ENCODE measurements around the gene MCHR1. TPM values are rescaled to one million over a fixed set of nuclear protein-coding genes. Genes with fewer than 3 reads are reported as not detected.

Gene MCHR1
- total and polyA plus RNA-seq, 2 experiments from 2014 or later, result 0.91 to 2.4 TPM

GRCh38 chr22:40723396-40723933, 44.2 kb downstream of the MCHR1 start:
- Mint-ChIP-seq H3K27me3 (ENCODE audit: insufficient read depth, low read depth, poor library complexity) (peaks cover 11% of the 10 kb centered on the region), H3K4me3 (no peak overlapping the region), H3K9me3 (no peaks in the 10 kb centered on the region; the same call in 2 of the 3 replicates), H3K27ac (peak overlapping the region; percentile 3; the same call in 1 of the 2 replicates), H3K4me1 (peaks cover 39% of the 10 kb centered on the region), H3K36me3 (ENCODE audit: low read depth) (no peaks in the 10 kb centered on the region)
- DNase-seq (ENCODE audit: low spot score) (peak; percentile 65), ATAC-seq (no peak; the same call in 2 of the 3 replicates)
- no peaks in the 10 kb centered on the region for H3K27me3 ChIP-seq (ENCODE audit: insufficient read depth)
- no peaks in the 10 kb centered on the region for H4K20me1 ChIP-seq (replicated peaks; ENCODE audit: insufficient read depth)
- no peak overlapping the region for H3K27ac ChIP-seq (ENCODE audit: low read depth)
- peaks cover 8% of the 10 kb centered on the region for H3F3A ChIP-seq (replicated peaks; ENCODE audit: low read depth)
- no peak overlapping the region for H2AFZ ChIP-seq
- no peaks in the 10 kb centered on the region for H3K36me3 ChIP-seq (ENCODE audit: insufficient read depth)
- no peak overlapping the region for H3K4me3 ChIP-seq
- TF ChIP-seq REST (IDR thresholded peaks at IDR 0.05; ENCODE audit: unreplicated experiment) (no peak), NANOG (IDR thresholded peaks at IDR 0.05; ENCODE audit: borderline replicate concordance) (no peak), CREB1 (CRISPR knock-in tag; IDR thresholded peaks at IDR 0.05; ENCODE audit: low read depth) (no peak), EZH2 (IDR thresholded peaks at IDR 0.05; ENCODE audit: low read depth, unreplicated experiment) (no peak), POLR2AphosphoS5 (IDR thresholded peaks at IDR 0.05; ENCODE audit: low read depth) (no peak), CTCF (conservative IDR thresholded peaks at IDR 0.05; ENCODE audit: low read depth in 2 of 2) (peak; percentile 36 to 57), STAT1 (IDR thresholded peaks at IDR 0.05; ENCODE audit: unreplicated experiment) (no peak)
- H3K79me2 ChIP-seq (replicated peaks; ENCODE audit: insufficient read depth), result no peaks in the 10 kb centered on the region
- no peaks in the 10 kb centered on the region for H3K9me2 ChIP-seq (ENCODE audit: insufficient read depth)
- peaks cover 42% of the 10 kb centered on the region for H3K4me1 ChIP-seq (ENCODE audit: insufficient read depth)
- H3K4me2 ChIP-seq, result no peak overlapping the region

- Mint-ChIP-seq H3K27me3 (ENCODE audit: insufficient read depth, low read depth, poor library complexity) (peaks cover 9% of the 10 kb centered on the region), H3K9me3 (peaks cover 5% of the 10 kb centered on the region; the same call in 1 of the 3 replicates), H3K27ac (no peak overlapping the region), H3K36me3 (ENCODE audit: low read depth) (0 out of 3 replicates have a peak, but pooled peaks cover 3% of the 10 kb centered on the region), H3K4me1 (peaks cover 34% of the 10 kb centered on the region), H3K4me3 (no peak overlapping the region)
- Histone ChIP-seq H4K20me1 (replicated peaks; ENCODE audit: insufficient read depth) (no peaks in the 10 kb centered on the region), H3K9me2 (ENCODE audit: insufficient read depth) (no peaks in the 10 kb centered on the region), H3K79me2 (replicated peaks; ENCODE audit: insufficient read depth) (no peaks in the 10 kb centered on the region), H3F3A (replicated peaks; ENCODE audit: low read depth) (peaks cover 8% of the 10 kb centered on the region), H3K4me2 (0 out of 2 replicates have a peak overlapping the region, but pooled peaks have one; percentile 41), H3K4me1 (ENCODE audit: insufficient read depth) (peaks cover 37% of the 10 kb centered on the region), H3K36me3 (ENCODE audit: insufficient read depth) (no peaks in the 10 kb centered on the region), H3K27me3 (ENCODE audit: insufficient read depth) (no peaks in the 10 kb centered on the region), H3K27ac (ENCODE audit: low read depth) (peak overlapping the region; percentile 85), H2AFZ (peak overlapping the region; percentile 3; the same call in 1 of the 2 replicates), H3K4me3 (no peak overlapping the region)
- ATAC-seq, result no peak
- DNase-seq (ENCODE audit: low spot score), result no peak
- TF ChIP-seq ZNF114 (CRISPR knock-in tag; IDR thresholded peaks at IDR 0.05) (no peak), EZH2phosphoT487 (IDR thresholded peaks at IDR 0.05; ENCODE audit: unreplicated experiment) (no peak), NANOG (IDR thresholded peaks at IDR 0.05; ENCODE audit: borderline replicate concordance) (no peak), STAT1 (IDR thresholded peaks at IDR 0.05; ENCODE audit: unreplicated experiment) (no peak), CREB1 (CRISPR knock-in tag; IDR thresholded peaks at IDR 0.05; ENCODE audit: low read depth) (no peak), ZNF462 (CRISPR knock-in tag; IDR thresholded peaks at IDR 0.05) (no peak)
Measured at GRCh38 chr22:40726514-40726913, 47.2 kb downstream of the MCHR1 start.

Measured in GM23338 (cell line).